Keratinocyte (primary cell): ENCODE data around the gene PCGF3.

Source experiments
- EZH2 ChIP-seq: IDR thresholded peaks from one replicate; pipeline ENCODE4 v1.6.1; 2012; ENCODE audit warnings: inconsistent platforms, mild to moderate bottlenecking, low read length, moderate library complexity
- TF ChIP-seq, protein P1 (sequence below), 3 experiments: IDR thresholded peaks in 1 of 3; conservative IDR thresholded peaks in 1 of 3; optimal IDR thresholded peaks in 1 of 3; 2 replicates in 2 of 3; 3 replicates in 1 of 3; pipeline versions ENCODE3 to v1.5.1; 2011; ENCODE audit warnings: low read length in 3 of 3, mild to moderate bottlenecking in 3 of 3, moderate library complexity in 2 of 3, control low read depth in 1 of 3, inconsistent platforms in 1 of 3; ENCODE audit not compliant: insufficient read depth in 2 of 3; ENCODE audit errors: extremely low read depth in 1 of 3

DNA sequence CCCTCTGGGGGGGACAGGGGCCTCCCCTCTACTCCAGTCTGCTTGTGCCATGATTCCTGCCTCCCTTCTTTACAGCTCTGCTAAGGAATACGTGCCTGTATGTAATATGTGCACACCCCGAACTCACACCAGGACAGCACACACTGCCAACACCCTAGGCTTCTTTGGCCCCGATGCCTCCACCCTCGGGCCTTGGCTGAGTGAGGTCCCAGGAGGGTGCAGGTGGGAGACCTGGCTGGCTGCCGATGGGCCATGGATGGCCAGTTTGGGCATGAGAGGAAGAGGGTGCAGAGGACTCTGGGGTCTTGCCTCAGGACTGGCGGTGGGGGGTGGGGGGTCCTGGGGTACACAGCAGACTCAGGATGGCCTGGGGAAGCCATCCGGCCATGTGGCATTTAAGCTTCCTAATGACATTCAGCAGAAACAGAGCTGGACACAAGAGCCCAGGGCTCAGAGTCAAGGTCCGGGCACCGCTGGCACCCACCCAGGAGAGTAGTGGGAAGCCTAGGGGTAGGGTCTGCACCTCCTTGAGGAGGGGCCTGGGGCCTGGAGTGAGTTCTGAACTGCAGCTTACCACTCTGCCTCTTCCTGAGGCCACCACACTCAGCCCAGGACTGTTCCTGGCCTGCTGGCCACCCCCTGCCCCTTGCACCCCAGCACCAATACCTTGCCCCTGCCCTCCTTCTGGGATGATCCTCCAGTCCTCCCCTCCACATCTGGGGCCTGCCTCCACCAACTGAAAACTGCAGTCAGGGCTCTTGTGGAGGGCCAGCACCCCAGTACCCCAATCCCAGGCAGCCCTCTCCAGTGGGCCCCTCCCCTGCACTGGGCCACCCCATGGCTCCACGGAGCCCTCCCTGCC lies 2.1 kb upstream of the PCGF3 start:
- TF ChIP-seq, protein P1, sequence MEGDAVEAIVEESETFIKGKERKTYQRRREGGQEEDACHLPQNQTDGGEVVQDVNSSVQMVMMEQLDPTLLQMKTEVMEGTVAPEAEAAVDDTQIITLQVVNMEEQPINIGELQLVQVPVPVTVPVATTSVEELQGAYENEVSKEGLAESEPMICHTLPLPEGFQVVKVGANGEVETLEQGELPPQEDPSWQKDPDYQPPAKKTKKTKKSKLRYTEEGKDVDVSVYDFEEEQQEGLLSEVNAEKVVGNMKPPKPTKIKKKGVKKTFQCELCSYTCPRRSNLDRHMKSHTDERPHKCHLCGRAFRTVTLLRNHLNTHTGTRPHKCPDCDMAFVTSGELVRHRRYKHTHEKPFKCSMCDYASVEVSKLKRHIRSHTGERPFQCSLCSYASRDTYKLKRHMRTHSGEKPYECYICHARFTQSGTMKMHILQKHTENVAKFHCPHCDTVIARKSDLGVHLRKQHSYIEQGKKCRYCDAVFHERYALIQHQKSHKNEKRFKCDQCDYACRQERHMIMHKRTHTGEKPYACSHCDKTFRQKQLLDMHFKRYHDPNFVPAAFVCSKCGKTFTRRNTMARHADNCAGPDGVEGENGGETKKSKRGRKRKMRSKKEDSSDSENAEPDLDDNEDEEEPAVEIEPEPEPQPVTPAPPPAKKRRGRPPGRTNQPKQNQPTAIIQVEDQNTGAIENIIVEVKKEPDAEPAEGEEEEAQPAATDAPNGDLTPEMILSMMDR (optimal IDR thresholded peaks at IDR 0.05 in 1 of 3, IDR thresholded peaks at IDR 0.05 in 1 of 3, conservative IDR thresholded peaks at IDR 0.05 in 1 of 3; ENCODE audit: extremely low read depth in 1 of 3, insufficient read depth in 2 of 3, low read length in 3 of 3), result no peak
- no peak for TF ChIP-seq EZH2
